ENCODE data around the gene SLC6A8.

Gene SLC6A8

DNA sequence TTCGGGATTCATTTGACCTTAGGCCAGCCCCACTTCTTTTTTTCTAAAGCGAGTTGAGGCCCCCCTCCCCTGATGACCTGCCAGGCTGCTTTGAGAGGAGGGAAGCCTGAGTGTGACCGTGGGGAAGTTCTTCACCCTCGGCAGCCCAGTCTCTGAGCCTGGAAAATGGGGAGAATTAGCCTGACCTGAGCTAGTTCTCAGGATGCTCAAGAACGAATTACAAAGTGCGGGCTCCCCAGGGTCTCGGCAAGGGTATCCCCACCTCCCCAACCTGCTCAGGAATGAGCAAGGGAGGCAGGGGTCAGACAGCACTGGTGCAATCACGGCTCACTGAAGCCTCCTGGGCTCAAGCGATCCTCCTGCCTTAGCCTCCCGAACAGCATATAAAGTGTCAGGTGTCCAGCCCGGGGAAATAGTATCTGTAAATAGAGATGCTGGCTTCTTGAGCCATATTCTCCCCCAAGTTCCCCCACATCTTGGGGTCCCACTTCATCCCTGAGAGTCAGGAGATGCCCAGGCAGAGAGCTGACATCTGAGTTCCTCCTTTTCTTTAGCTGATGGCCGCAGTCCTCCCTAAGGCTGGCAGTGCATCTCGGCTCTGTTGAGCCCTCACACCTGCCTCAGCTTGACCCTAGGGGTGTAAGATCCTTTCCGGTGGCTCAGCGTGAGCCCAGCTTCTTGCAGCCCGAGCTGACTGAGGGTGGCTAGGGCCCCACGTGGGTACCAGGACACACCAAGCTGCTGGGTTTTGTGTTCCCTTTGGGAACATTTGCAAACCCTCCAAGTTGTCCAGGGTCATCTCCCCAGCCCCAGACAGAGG is 39.2 kb upstream of the SLC6A8 start:
- DNase-seq: no peak

DNA sequence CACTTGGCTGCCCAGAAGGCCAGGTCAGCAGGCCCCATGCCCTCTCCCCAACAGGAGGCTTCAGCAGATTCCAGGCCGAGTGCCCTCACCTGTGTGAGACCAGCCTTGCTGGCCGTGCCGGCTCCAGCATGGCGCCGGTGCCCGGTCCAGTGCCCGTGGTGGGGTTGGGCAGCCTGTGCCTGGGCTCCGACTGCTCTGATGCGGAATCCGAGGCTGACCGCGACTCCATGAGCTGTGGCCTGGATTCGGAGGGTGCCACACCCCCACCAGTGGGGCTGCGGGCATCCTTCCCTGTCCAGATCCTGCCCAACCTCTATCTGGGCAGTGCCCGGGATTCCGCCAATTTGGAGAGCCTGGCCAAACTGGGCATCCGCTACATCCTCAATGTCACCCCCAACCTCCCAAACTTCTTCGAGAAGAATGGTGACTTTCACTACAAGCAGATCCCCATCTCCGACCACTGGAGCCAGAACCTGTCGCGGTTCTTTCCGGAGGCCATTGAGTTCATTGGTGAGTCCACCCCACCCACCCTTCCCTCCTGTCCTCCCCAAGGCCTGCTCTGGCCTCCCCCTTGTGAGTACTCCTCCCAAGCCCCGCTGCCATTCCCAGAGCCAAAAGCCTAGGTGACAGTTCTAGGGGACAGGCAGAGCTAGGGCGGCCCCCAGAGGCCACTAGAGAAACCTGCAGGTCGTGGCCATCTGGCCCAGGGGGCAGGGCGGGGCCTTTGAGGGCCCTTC is 38.4 kb upstream of the SLC6A8 start:
- DNase-seq: no peak

- no peak for DNase-seq
These were observed 37.6 kb upstream of the SLC6A8 start for GRCh38 chrX:153649915-153650782.

GRCh38 chrX:153650959-153651358 is 36.8 kb upstream of the SLC6A8 start:
- no peak for DNase-seq

GRCh38 chrX:153651540-153652079 is 36.1 kb upstream of the SLC6A8 start:
- DNase-seq: no peak

DNA sequence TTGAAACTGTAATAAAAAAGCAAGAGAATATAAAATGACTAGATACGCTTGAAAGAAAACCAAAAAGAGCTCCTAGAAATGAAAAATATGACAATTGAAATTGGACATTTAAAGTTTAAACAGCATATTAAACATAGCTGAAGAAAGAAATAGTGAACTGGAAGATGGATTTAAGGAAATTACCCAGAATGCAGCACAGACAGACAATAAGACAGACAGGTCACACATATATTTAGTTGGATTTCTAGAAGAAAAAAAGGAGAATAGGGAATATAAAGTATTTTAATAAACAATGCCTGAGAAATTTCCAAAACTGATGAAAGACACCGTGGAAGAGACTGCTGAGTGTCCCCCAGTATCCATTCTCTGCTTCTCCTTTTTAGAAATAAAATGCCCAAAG is 34.2 kb upstream of the SLC6A8 start:
- DNase-seq: no peak

GRCh38 chrX:153657161-153657560 is 30.6 kb upstream of the SLC6A8 start:
- no peak for DNase-seq

DNA sequence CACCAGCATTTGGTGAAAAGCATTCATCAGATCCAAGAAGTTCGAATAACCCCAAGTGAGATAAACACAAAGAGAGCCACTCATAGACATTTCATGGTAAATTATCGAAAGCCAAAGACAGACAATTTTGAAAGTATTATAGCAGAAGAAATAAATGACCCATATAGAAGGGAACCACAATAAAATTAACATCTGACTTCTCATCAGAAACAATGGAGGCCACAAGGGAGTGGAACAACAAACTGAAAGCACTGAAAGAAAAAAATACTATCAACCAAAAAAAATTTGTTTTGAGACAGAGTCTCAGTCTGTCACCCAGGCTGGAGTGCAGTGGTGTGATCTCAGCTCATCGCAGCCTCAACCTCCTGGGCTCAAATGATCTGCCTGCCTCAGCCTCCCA is 28.5 kb upstream of the SLC6A8 start:
- no peak for DNase-seq

DNA sequence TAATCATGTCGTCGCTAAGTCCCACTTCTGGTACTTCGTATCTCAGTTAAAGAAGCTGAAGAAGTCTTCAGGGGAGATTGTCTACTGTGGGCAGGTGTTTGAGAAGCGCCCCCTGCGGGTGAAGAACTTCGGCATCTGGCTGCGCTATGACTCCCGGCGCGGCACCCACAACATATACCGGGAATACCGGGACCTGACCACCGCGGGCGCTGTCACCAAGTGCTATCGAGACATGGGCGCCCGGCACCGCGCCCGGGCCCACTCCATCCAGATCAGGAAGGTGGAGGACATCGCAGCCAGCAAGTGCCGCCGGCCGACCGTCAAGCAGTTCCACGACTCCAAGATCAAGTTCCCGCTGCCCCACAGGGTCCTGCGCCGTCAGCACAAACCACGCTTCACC is 25.5 kb upstream of the SLC6A8 start:
- peak; percentile 28 for DNase-seq

- DNase-seq: no peak
These were observed 21.9 kb upstream of the SLC6A8 start for GRCh38 chrX:153665726-153666306.

- no peak for DNase-seq
These were observed 20.3 kb upstream of the SLC6A8 start for GRCh38 chrX:153667281-153667955.

GRCh38 chrX:153667956-153668396 is 19.8 kb upstream of the SLC6A8 start:
- DNase-seq: peak; percentile 72

GRCh38 chrX:153668423-153669173 is 19.1 kb upstream of the SLC6A8 start:
- DNase-seq: no peak

DNA sequence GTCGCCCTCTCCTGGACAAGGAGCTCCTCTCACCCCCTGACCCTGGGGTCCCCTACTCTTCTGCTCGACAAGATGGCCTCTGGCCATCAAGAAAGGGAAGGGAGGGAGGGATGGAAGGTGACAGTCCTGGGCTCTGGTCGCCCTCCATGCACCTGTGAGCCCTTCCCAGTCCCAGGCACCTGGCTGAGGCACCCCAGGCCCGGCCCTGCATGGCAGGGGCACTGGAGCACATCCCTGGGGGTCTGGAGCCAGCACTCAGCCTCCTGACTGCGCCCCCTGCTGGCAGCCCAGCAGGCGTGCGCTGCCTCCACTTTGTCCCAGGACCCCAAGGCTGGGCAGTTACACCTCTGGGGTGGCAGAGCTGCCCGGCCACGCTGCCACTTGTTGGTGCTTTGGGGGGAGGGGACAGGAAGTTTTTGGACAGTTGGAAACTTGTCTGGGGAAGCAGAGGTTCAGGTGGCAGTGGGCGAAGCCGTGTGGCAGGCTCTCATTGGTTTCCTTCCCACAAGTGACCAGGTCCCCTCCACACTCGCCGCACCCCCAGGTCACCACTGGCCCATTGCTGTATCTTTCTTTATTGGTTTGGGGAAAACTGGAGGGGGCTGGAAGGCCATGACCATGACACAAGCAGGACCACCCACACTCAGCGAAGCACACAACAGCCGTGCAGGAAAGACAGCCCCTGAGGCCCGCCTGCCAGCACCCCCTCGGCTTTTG is 18.4 kb upstream of the SLC6A8 start:
- DNase-seq: no peak

GRCh38 chrX:153669901-153670731 is 17.6 kb upstream of the SLC6A8 start:
- DNase-seq: no peak

DNA sequence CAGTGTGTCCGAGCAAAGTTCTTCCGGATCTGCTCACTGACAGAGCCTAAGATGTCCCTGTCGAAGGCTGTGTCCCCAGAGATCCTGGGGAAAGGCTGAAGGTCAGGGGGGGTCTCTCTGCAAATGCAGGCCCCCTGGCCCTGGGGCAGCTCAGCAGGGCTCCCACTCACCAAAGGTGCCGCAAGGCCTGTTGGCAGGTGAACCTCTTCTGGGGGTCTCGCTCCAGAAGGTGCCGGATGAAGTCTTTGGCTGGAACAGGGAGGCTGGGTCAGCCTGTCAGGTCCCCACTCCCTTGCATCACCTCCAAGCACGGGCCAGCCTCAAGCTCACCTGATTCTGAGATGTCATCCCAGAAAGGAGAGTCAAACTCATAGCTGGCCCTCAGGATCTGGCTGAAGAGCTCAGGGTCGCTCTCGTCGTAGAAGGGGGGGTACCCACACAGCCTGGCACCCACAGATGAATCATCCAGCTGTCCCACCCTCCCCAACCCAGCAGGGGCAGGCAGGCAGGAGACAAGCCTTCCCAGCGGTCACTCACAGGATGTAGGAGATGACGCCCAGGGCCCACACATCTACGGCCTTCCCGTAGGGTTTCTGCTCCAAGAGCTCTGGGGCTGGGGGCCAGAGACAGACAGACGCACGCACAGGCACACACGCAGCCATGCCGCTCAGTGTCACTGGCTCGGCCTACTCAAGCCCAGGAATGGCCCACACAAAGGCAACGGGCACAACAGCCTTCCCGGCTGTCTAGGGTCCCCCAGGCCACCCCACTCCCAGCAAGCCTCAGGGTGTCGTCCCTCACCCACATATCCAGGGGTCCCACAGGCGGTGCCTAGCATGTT is 16.8 kb upstream of the SLC6A8 start:
- DNase-seq: no peak

- no peak for DNase-seq
These were observed 15.9 kb upstream of the SLC6A8 start for GRCh38 chrX:153671589-153672530.

Measured in fibroblast of skin of scalp (primary cell).